Suppressor macrophage treated with lipopolysaccharide for 1 hour (primary cell): ENCODE data around the gene MAB21L1.

Experiments
- DNase-seq, 3 donors: peaks; one replicate each; pipeline ENCODE4 v3.0.0-alpha.2; 2020 to 2022

The MAB21L1 gene

DNA sequence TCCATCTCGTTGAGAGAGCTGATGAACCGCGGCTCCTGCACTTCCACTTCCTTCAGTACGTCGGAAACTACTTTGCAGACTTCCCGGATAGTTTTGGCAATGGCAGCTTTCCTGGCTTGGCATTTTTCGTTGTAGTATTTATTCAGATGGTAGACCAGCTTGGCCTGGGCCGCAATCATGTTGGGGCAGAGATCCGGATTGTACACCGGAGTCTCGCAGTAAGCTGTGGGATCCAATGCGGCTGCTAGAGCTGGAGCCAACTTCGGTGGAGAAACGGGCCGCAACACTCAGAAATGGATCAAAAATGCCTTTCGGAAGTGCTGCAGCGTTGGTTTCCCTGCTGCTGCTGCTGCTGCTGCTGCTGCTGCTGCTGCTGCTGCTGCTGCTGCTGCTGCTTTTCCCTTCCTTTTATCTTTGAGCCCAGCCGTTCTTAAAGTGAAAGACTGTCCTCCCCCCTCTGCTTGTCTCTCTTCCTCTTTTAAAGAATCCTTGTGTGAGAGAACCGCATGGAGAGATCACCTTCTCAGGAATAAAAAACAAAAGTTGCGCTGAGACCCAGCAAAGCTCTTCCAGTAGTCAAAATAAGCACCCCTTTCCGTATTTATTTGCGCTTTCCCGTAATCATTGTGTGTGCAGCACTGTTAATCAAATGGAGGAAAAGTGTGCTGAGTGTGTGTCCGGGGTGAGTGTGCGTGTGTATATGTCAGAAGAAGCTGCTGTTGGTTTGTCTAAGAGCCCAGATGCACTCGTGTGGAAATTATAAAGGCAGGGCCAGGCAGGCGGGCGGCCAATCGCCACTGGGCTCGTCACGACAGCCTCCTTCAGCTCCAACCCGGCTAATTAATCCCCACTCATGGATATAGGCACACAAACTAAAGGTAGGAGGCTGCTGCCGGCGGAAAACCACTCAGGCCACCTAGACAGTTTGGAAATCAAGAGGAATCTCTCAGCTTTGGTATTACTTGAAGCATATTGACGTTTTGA lies at the start of gene MAB21L1:
TSS of gene MAB21L1 (minus strand) at position 730 of the 984 bp plus-strand sequence. CDS start at position 179, 551 bp downstream.
- peak in 2 of 3 donors; percentile 32 to 35 for DNase-seq

- DNase-seq: no peak
These were observed 47.7 kb upstream of the MAB21L1 start for GRCh38 chr13:35524171-35524570.

GRCh38 chr13:35518337-35518946 lies 42.0 kb upstream of the MAB21L1 start:
- peak in 1 of 3 donors; percentile 15 for DNase-seq

DNA sequence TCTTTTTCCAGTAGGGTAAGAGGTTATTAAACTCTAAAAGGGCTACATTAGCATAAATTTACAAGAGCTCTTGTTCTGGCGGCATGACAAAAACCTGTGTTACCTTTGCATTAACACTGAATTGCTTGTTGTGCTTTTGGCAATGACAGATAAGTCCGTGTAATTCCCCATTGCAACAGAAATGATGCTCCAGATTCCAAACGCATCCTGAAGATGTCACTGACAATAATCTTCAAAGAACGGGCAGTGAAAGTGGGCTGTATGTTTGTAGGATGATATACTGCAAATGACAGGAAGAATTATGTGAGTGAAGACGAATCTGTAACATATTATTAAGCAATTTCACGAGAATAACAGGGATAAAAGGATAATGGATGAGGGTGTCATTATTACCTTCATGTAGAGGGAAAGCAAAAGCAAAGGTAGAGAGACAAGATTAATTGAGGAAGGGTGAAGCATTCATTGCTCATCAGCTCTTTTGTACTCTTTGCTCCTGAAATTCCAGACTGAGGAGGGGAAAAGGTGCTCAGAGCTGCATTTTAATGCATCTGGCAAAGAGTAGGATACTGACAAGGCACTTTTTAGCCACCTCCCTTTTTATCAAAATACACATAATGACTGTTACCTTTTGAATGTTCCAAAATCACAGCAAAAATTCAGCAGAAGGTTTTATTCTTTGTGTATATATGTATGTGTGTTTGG lies 38.5 kb upstream of the MAB21L1 start:
- no peak for DNase-seq

GRCh38 chr13:35514061-35514477 lies 37.6 kb upstream of the MAB21L1 start:
- no peak for DNase-seq

- peak; percentile 25 to 46 (median 41) for DNase-seq
These were observed 35.9 kb upstream of the MAB21L1 start for GRCh38 chr13:35512271-35512920.

DNA sequence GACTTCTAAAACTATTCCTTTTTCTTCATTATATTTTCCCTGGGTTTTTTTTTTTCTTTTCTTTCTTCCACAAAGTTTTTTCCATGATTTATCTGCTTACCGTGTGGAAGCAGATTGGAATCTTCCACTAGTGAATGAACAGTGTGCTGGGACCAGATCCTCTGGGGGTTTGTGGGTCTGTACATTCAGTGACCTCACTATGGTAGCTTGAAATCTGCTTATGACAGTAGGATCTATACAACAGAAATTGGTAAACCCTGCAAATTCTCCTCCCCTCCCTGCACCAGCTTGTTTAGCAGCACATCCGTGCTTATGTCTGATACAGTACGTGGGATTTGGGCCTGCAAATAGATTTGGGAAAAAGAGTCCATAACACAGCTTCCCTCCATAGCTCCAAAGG lies 26.0 kb upstream of the MAB21L1 start:
- DNase-seq: no peak

DNA sequence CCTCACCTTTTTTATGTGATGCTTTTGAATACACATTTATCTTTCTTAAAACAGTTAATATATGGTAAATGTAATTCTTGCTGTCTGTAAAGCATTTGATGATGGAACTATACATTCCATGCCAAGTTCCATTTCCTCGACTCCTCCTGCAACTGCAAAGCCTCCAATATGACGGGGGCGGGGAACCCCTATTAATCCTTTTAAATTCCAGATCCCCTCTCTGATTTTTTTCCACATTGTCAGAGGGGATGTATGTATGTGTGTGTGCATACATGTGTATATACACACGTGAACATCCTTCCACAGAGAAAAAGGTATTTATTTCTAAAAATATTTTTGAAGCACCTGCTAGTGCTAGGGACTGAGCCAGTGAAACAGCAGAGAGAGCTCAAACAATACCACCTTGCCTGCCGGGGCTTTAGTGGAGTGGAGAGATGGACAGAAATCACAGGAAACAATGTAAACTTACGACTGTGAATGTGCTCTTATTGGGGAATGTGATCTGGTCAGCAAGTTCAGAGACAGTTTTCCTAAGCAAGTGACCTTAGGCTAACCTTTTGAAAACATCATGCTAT lies 25.3 kb upstream of the MAB21L1 start:
- no peak for DNase-seq

GRCh38 chr13:35500144-35500543 lies 23.7 kb upstream of the MAB21L1 start:
- no peak for DNase-seq

GRCh38 chr13:35499676-35500075 lies 23.2 kb upstream of the MAB21L1 start:
- DNase-seq: no peak

GRCh38 chr13:35499196-35499662 lies 22.7 kb upstream of the MAB21L1 start:
- no peak for DNase-seq

DNA sequence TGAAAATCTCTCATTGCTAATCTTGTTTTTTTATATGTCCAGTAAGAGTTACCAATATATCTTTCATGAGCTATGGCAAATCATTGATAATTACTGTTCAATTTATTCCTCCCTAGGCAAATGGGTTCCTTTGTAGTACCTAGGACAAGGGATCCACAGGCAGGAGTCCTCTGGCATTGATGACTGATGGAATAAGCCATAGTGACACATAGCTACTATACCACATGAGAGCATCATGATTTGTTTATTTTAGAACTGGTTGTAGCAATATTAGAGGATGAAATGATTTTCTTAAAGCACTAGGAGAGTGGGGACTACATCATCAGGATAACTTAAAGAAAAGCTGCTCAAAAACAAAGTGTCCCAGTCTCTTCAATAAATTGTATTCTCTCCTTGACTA lies 21.7 kb upstream of the MAB21L1 start:
- no peak for DNase-seq

- DNase-seq: peak; percentile 27 to 60 (median 47)
These were observed 20.4 kb upstream of the MAB21L1 start for GRCh38 chr13:35496761-35497386.

DNA sequence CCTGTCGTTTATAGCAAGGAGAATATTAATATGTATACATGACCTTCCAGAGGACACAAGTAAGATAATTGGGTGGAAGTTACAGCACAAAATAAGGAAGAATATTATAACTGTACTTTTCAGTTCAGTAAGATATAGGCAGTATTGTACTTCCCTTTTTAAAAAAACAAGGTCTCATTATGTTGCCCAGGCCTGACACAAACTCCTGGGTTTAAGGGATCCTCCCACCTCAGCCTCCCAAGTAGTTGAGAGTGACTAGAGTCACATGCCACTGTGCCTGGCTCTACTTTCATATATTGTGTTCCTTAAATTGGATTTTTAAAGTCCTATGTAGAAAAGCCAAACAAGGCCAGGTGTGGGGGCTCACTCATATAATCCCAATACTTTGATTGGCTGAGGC lies 19.5 kb upstream of the MAB21L1 start:
- DNase-seq: peak in 1 of 3 donors; percentile 29

- DNase-seq: no peak
These were observed 12.6 kb upstream of the MAB21L1 start for GRCh38 chr13:35489050-35489449.

DNA sequence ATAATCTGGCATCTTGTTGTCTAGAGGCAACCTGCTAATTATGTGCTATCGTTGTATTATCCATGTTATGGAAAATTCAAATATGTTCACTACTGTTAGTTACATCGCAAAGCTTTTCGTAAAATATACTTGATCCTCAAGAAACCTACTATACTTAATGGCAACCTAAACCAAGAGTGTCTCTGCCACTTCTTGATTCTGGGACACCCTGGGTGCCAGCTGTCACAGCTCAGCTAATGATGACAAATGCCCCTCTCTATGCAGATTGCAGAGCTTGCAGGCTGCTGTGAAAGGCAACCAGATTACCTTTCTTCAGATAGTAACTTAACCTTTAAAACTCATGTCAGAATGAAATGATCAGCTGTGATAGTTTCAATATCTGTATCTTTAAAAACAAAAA lies 8.9 kb upstream of the MAB21L1 start:
- DNase-seq: no peak

DNA sequence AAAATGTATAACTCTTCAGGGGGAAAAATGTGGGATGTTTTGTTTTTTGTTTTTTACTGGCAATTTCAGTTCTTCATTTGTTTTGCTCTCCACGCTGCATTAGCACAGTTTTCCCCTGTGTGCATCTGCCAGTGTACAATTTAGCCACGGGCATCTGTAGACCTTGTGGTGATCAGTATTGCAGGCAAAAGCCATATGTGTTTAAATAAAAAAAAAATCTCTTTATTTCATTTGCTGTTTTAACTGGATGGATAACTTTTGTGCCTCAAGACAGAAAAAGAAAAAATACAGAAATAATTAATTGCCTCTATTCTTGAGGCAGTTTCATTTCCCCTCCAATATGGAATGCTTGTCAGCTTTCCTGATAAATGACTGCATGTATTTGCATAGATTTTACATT lies 7.9 kb upstream of the MAB21L1 start:
- no peak for DNase-seq

DNA sequence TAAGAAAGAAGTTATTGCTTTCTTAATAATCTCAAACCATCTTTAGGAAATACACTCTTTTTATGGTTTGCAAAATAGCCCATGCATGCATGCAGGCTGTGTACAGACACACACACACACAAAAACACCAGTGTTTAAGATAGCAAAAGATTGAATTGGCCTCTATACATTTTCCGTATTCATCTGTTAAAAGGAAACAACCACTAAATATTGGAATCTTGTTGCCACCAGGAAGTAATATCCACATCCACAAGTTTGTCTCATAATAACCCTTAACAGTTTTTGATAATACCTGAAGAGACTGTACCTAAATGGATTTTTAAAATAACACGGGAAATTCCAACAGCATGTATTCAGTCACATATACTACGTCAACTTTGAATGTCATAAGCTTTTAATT lies 7.3 kb upstream of the MAB21L1 start:
- no peak for DNase-seq

DNA sequence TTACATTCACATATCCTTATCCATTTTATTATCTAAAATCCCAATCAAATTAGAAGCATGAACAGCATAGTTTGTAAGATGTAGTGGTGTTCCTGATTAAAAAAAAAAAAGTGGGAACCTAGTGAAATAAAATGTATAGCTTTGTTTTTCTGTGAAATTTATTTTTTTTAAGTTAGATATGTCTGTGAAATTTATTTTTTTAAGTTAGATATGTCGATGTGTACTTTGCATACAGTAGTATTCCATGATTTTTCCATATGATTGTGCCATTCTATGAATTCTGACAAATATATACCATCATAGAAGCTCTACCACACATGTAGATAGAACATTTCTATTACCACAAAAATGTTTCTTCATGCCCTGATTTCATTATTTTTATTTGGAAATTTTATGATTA lies 6.0 kb upstream of the MAB21L1 start:
- DNase-seq: no peak

GRCh38 chr13:35481777-35482176 lies 5.3 kb upstream of the MAB21L1 start:
- DNase-seq: no peak

DNA sequence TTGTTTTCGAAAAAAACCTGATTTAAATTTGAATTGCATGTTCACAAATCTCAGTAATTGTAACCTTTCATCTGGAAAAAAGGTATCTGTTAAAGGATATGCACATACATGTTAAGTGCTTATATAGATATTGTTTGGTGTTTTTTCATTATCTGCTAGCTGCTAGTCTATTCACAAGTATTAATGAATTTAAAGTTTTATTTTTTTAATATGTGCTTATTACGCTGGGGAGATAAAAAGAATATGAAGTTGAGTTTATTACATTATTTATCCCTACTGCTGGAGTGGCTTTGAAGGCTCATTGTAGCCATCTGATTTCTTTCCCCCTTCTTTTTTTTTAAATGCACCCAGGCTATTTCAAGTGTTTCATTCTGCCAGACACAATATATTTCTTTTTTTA lies 3.9 kb upstream of the MAB21L1 start:
- DNase-seq: no peak

- DNase-seq: no peak
These were observed 3.2 kb upstream of the MAB21L1 start for GRCh38 chr13:35479706-35480105.
